Neural cell (in vitro differentiated cells): ENCODE results near the gene RPL21. TPM values are rescaled to one million over a fixed set of nuclear protein-coding genes. Genes with fewer than 3 reads are reported as not detected.

ENCODE experiments used
- H2AFZ ChIP-seq: fragments of 200-600, 300-800 bp; sonication (generic), shearing (Covaris generic); 2 replicates; pipeline ENCODE4 v1.6.0; 2014; ENCODE audit warnings: low read depth, mild to moderate bottlenecking, antibody characterized with exemption, low read length, moderate library complexity
- H3F3A ChIP-seq: fragments of 200-600 bp; shearing (Covaris generic); 2 replicates; pipeline ENCODE4 v1.6.1; 2016; ENCODE audit warnings: mild to moderate bottlenecking, moderate library complexity, mixed read lengths, antibody characterized with exemption, low read length; ENCODE audit not compliant: insufficient read depth, poor library complexity, severe bottlenecking
- H3K27ac ChIP-seq: fragments of 200-600, 300-800 bp; sonication (generic), shearing (Covaris generic); 2 replicates; pipeline ENCODE4 v1.5.1; 2014; ENCODE audit warnings: mild to moderate bottlenecking, low read length, moderate library complexity
- H3K27me3 ChIP-seq: fragments of 300-800, 200-600 bp; sonication (generic), shearing (Covaris generic); 2 replicates; pipeline ENCODE4 v1.6.0; 2014; ENCODE audit warnings: mild to moderate bottlenecking, low read depth, low read length, moderate library complexity; ENCODE audit not compliant: insufficient read depth
- H3K36me3 ChIP-seq: fragments of 300-800, 200-600 bp; sonication (generic), shearing (Covaris generic); 2 replicates; pipeline ENCODE4 v1.5.1; 2014; ENCODE audit warnings: mild to moderate bottlenecking, antibody characterized with exemption, low read length, moderate library complexity; ENCODE audit not compliant: insufficient read depth
- H3K4me2 ChIP-seq: fragments of 300-800, 200-600 bp; sonication (generic), shearing (Covaris generic); 2 replicates; pipeline ENCODE4 v1.6.0; 2014; ENCODE audit warnings: mild to moderate bottlenecking, low read length
- H3K4me3 ChIP-seq: fragments of 300-800, 200-600 bp; sonication (generic), shearing (Covaris generic); 2 replicates; pipeline ENCODE4 v1.5.1; 2014; ENCODE audit warnings: mild to moderate bottlenecking, low read length, moderate library complexity
- H3K79me2 ChIP-seq: fragments of 200-600 bp; shearing (Covaris generic); replicated peaks from 2 replicates; pipeline ENCODE4 v1.6.0; 2014; ENCODE audit warnings: mild to moderate bottlenecking, low read length, moderate library complexity; ENCODE audit not compliant: insufficient read depth
- H3K9ac ChIP-seq: fragments of 300-800, 200-600 bp; sonication (generic), shearing (Covaris generic); 2 replicates; pipeline ENCODE4 v1.6.1; 2016; ENCODE audit warnings: mild to moderate bottlenecking, low read length, mixed read lengths
- H3K9me2 ChIP-seq: fragments of 200-600 bp; shearing (Covaris generic); 2 replicates; pipeline ENCODE4 v1.6.1; 2016; ENCODE audit warnings: mild to moderate bottlenecking, low read length, mixed read lengths; ENCODE audit not compliant: insufficient read depth
- H3K9me3 ChIP-seq: fragments of 200-600, 300-800 bp; sonication (generic), shearing (Covaris generic); 2 replicates; pipeline ENCODE4 v1.6.1; 2016; ENCODE audit warnings: mild to moderate bottlenecking, mixed run types, low read length, moderate library complexity, mixed read lengths
- H4K20me1 ChIP-seq: fragments of 200-600 bp; shearing (Covaris generic); 2 replicates; pipeline ENCODE4 v1.6.1; 2016; ENCODE audit warnings: mild to moderate bottlenecking, mixed run types; ENCODE audit not compliant: insufficient read depth
- CTCF ChIP-seq: fragments of 450-650 bp; IDR thresholded peaks from 2 replicates; pipeline ENCODE4 v1.5.1; 2014; ENCODE audit warnings: antibody characterized with exemption, mild to moderate bottlenecking, moderate library complexity; ENCODE audit not compliant: poor library complexity, severe bottlenecking
- EP300 ChIP-seq: fragments of 450-650 bp; conservative IDR thresholded peaks from 2 replicates; pipeline ENCODE4 v1.6.1; 2014; ENCODE audit warnings: antibody characterized with exemption, mild to moderate bottlenecking, moderate library complexity; ENCODE audit not compliant: poor library complexity, severe bottlenecking
- EZH2 ChIP-seq: fragments of 200-600, 300-800 bp; shearing (Covaris generic), sonication (generic); IDR thresholded peaks from 2 replicates; pipeline ENCODE4 v1.6.1; 2014; ENCODE audit warnings: antibody characterized with exemption, low read length, borderline replicate concordance, mild to moderate bottlenecking; ENCODE audit not compliant: insufficient read depth, poor library complexity, severe bottlenecking
- MXI1 ChIP-seq: fragments of 450-650 bp; conservative IDR thresholded peaks from 2 replicates; pipeline ENCODE4 v1.6.1; 2014; ENCODE audit warnings: antibody characterized with exemption, mild to moderate bottlenecking; ENCODE audit not compliant: poor library complexity, severe bottlenecking
- POLR2AphosphoS5 ChIP-seq: IDR thresholded peaks from 2 replicates; pipeline ENCODE4 v1.6.1; 2012
- RAD21 ChIP-seq: fragments of 450-650 bp; conservative IDR thresholded peaks from 2 replicates; pipeline ENCODE4 v1.6.1; 2014; ENCODE audit warnings: antibody characterized with exemption, mild to moderate bottlenecking, moderate library complexity
- REST ChIP-seq: IDR thresholded peaks from 2 replicates; pipeline ENCODE4 v1.6.1; 2012; ENCODE audit warnings: borderline replicate concordance
- SMC3 ChIP-seq: fragments of 450-650 bp; conservative IDR thresholded peaks from 2 replicates; pipeline ENCODE4 v1.6.1; 2014; ENCODE audit warnings: antibody characterized with exemption, mild to moderate bottlenecking, moderate library complexity; ENCODE audit not compliant: poor library complexity
- TAF1 ChIP-seq: IDR thresholded peaks from 2 replicates; pipeline ENCODE4 v1.6.1; 2012; ENCODE audit warnings: low read depth
- polyA plus RNA-seq: library from polyadenylated mRNA; depleted of rRNA; stranded (reverse); fragments of >200 nt; gene quantifications from 2 replicates; pipeline ENCODE4 v1.2.3, GENCODE V29; 2014

RPL21 gene
- polyA plus RNA-seq, 1 donor from 2014 or later: 1,536 TPM

GRCh38 chr13:27233964-27234363, 17.4 kb upstream of the RPL21 start:
- Histone ChIP-seq H3K79me2 (no peaks in the 10 kb centered on the region), H3K4me3 (no peak overlapping the region), H4K20me1 (no peaks in the 10 kb centered on the region), H3F3A (no peaks in the 10 kb centered on the region), H3K27me3 (no peaks in the 10 kb centered on the region), H3K9ac (no peak overlapping the region), H2AFZ (no peak overlapping the region), H3K9me3 (no peaks in the 10 kb centered on the region), H3K9me2 (no peaks in the 10 kb centered on the region), H3K27ac (no peak overlapping the region), H3K4me2 (no peak overlapping the region), H3K36me3 (no peaks in the 10 kb centered on the region)
- TF ChIP-seq RAD21 (no peak), TAF1 (no peak), CTCF (no peak), MXI1 (no peak), POLR2AphosphoS5 (no peak), EP300 (no peak), SMC3 (no peak), REST (no peak), EZH2 (no peak)

DNA sequence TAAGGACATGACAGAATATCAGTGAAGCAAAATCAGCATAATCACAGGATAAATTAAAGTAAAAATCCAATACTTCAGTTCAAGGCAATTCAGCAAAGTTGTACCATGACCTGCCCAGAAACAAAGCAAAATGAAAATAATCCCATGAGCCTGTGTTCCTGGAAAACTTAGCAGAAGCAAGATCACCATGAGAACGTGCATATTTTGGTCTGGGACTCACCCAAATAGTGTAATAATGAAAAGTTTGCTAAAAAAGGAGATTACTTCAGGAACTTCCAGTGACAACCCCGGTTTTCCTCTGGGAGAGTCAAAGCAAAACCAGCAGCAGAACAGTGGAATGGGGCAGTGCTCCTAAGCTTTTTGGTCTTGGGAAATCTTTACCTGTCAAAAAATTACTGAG, 14.9 kb upstream of the RPL21 start:
- TF ChIP-seq CTCF (no peak), EP300 (no peak), SMC3 (no peak), MXI1 (no peak), EZH2 (no peak), TAF1 (no peak), POLR2AphosphoS5 (no peak), RAD21 (no peak), REST (no peak)
- Histone ChIP-seq H3K9me2 (no peaks in the 10 kb centered on the region), H3K4me3 (no peak overlapping the region), H3K9ac (no peak overlapping the region), H3K27me3 (no peaks in the 10 kb centered on the region), H3K27ac (no peak overlapping the region), H2AFZ (no peak overlapping the region), H3K4me2 (no peak overlapping the region), H3F3A (no peaks in the 10 kb centered on the region), H3K36me3 (no peaks in the 10 kb centered on the region), H4K20me1 (no peaks in the 10 kb centered on the region), H3K9me3 (no peaks in the 10 kb centered on the region), H3K79me2 (no peaks in the 10 kb centered on the region)
